ENCODE measurements around the gene CR2. TPM values are rescaled to one million over a fixed set of nuclear protein-coding genes. Genes with fewer than 3 reads are reported as not detected.

Gene CR2
- polyA plus RNA-seq, 1 of the 3 experiments (the other 2 are of a cell fraction), result not detected

- H3K36me3 ChIP-seq (replicated peaks in 1 of 2; ENCODE audit: control insufficient read depth in 1 of 2, insufficient read depth in 2 of 2, low read length in 1 of 2), result no peaks in the 10 kb centered on the region
- H2AFZ ChIP-seq (ENCODE audit: low read depth), result no peak overlapping the region
- H3K4me2 ChIP-seq, result no peak overlapping the region
- WGBS (ENCODE audit: low lambda C conversion rate), result 3% methylated on average over 3 of the region's 3 CpGs
- H3K4me3 ChIP-seq (ENCODE audit: low read depth in 2 of 2, low read length in 1 of 2), result no peak overlapping the region
- no peak overlapping the region for H3K9ac ChIP-seq
- no peaks in the 10 kb centered on the region for H3K79me2 ChIP-seq (ENCODE audit: insufficient read depth)
- ChIA-PET CTCF (interaction anchor here (1.5 kb wide), 1 partner anchor 157 kb away, joined by 3 read pairs; no protein-coding TSS in a partner anchor), POLR2A (no interaction called here)
- no peaks in the 10 kb centered on the region for H4K20me1 ChIP-seq (ENCODE audit: insufficient read depth)
- DNase-seq, result no peak
- no peak for TF ChIP-seq IRF3 (IDR thresholded peaks at IDR 0.05; ENCODE audit: low read depth, low read length)
- no peak for TF ChIP-seq MEF2A (IDR thresholded peaks at IDR 0.05; ENCODE audit: borderline replicate concordance, low read depth)
- no peak for TF ChIP-seq GABPA (IDR thresholded peaks at IDR 0.05; ENCODE audit: low read depth)
- TF ChIP-seq TEAD4 (IDR thresholded peaks at IDR 0.05; ENCODE audit: borderline replicate concordance, insufficient read depth), result no peak
- no peak for TF ChIP-seq FOXJ3 (CRISPR knock-in tag; IDR thresholded peaks at IDR 0.05)
- H3F3A ChIP-seq (replicated peaks; ENCODE audit: insufficient read depth), result no peaks in the 10 kb centered on the region
- no peak overlapping the region for H3K27ac ChIP-seq (ENCODE audit: low read depth in 2 of 2, low read length in 1 of 2)
- no peaks in the 10 kb centered on the region for H3K9me3 ChIP-seq
- H3K9me2 ChIP-seq, result no peaks in the 10 kb centered on the region
- peaks cover 5% of the 10 kb centered on the region; the same call in 1 of the 2 replicates for H3K27me3 ChIP-seq (ENCODE audit: insufficient read depth)
- H3K4me1 ChIP-seq (ENCODE audit: control insufficient read depth in 1 of 2, insufficient read depth in 2 of 2, low read depth in 1 of 2, low read length in 1 of 2), result no peaks in the 10 kb centered on the region
These were observed 9.4 kb downstream of the CR2 start for GRCh38 chr1:207463571-207463970.

DNA sequence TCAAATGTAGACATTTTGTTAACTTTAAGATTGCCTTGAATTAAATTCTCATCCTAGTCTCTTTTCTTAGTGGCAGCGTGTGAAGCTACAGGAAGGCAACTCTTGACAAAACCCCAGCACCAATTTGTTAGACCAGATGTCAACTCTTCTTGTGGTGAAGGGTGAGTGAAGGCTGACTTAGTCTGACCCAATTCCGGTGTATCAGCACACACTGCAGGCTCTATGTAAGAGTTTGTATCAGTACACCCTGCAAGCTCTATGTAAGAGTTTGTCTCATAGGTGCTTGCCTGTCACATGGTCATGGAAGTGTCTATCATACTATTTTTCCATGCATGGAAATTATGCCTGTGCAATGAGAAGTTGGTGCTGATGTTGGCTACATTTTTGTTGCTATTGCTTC lies 16.8 kb downstream of the CR2 start:
- 0% methylated on average over 2 of the region's 2 CpGs for WGBS (ENCODE audit: low lambda C conversion rate)
- Histone ChIP-seq H3K4me3 (ENCODE audit: low read depth in 2 of 2, low read length in 1 of 2) (no peak overlapping the region), H3K9me2 (no peaks in the 10 kb centered on the region), H3K9ac (no peak overlapping the region), H3F3A (replicated peaks; ENCODE audit: insufficient read depth) (no peaks in the 10 kb centered on the region), H3K4me1 (ENCODE audit: control insufficient read depth in 1 of 2, insufficient read depth in 2 of 2, low read depth in 1 of 2, low read length in 1 of 2) (no peaks in the 10 kb centered on the region), H3K4me2 (no peak overlapping the region), H3K79me2 (ENCODE audit: insufficient read depth) (no peaks in the 10 kb centered on the region), H4K20me1 (ENCODE audit: insufficient read depth) (no peaks in the 10 kb centered on the region), H3K27me3 (ENCODE audit: insufficient read depth) (peaks cover 17% of the 10 kb centered on the region; the same call in 1 of the 2 replicates), H3K36me3 (replicated peaks in 1 of 2; ENCODE audit: control insufficient read depth in 1 of 2, insufficient read depth in 2 of 2, low read length in 1 of 2) (no peaks in the 10 kb centered on the region), H3K27ac (ENCODE audit: low read depth in 2 of 2, low read length in 1 of 2) (no peak overlapping the region), H3K9me3 (no peaks in the 10 kb centered on the region), H2AFZ (ENCODE audit: low read depth) (no peak overlapping the region)
- TF ChIP-seq MXI1 (IDR thresholded peaks at IDR 0.05; ENCODE audit: low read depth, low read length) (no peak), FOXM1 (IDR thresholded peaks at IDR 0.05; ENCODE audit: low read depth) (no peak), TCF12 (IDR thresholded peaks at IDR 0.05) (no peak), CHD2 (IDR thresholded peaks at IDR 0.05; ENCODE audit: low read length, partially characterized antibody) (no peak), TEAD4 (IDR thresholded peaks at IDR 0.05; ENCODE audit: borderline replicate concordance, insufficient read depth) (no peak), RCOR1 (IDR thresholded peaks at IDR 0.05; ENCODE audit: low read length) (no peak), ELF1 (IDR thresholded peaks at IDR 0.05) (no peak), USF1 (IDR thresholded peaks at IDR 0.05; ENCODE audit: borderline replicate concordance, low read depth) (no peak), MEF2A (IDR thresholded peaks at IDR 0.05; ENCODE audit: borderline replicate concordance, low read depth) (no peak), RXRA (IDR thresholded peaks at IDR 0.05; ENCODE audit: borderline replicate concordance, low read depth) (no peak), GABPA (IDR thresholded peaks at IDR 0.05; ENCODE audit: low read depth) (no peak), POLR2AphosphoS5 (IDR thresholded peaks at IDR 0.05; ENCODE audit: low read depth, low read length) (no peak), GATA2 (CRISPR knock-in tag; IDR thresholded peaks at IDR 0.05) (no peak), IRF3 (IDR thresholded peaks at IDR 0.05; ENCODE audit: low read depth, low read length) (no peak), TAF1 (IDR thresholded peaks at IDR 0.05; ENCODE audit: borderline replicate concordance, low read depth, low read length) (no peak), SMC3 (IDR thresholded peaks at IDR 0.05; ENCODE audit: low read depth, low read length) (no peak), NFIC (IDR thresholded peaks at IDR 0.05; ENCODE audit: borderline replicate concordance) (no peak), FOXJ3 (CRISPR knock-in tag; IDR thresholded peaks at IDR 0.05) (no peak)
- TF ChIP-seq, protein P1, sequence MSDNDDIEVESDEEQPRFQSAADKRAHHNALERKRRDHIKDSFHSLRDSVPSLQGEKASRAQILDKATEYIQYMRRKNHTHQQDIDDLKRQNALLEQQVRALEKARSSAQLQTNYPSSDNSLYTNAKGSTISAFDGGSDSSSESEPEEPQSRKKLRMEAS (IDR thresholded peaks at IDR 0.05; ENCODE audit: low read depth), result no peak
- CTCF ChIA-PET, result interaction anchor here (0.9 kb wide), 1 partner anchor 66 kb away, joined by 4 read pairs; no protein-coding TSS in a partner anchor
- DNase-seq, result no peak
- POLR2A ChIA-PET, result no interaction called here

All from SK-N-SH (cell line).